Fibroblast of villous mesenchyme (primary cell): Measurements from ENCODE around the gene SPAAR. TPM values are rescaled to one million over a fixed set of nuclear protein-coding genes. Genes with fewer than 3 reads are reported as not detected.
A peak's percentile ranks its signal among the peaks of the same experiment; 100 is the strongest.
"Not testable (repeated sequence)": the region's sequence is repeated elsewhere in the genome, so short reads cannot be mapped to it uniquely, and the experiment has no call there.

ENCODE experiments used
- DNase-seq: peaks from one replicate; pipeline ENCODE4 v3.0.0-alpha.2; 2010; ENCODE audit warnings: low read depth
- H3K4me3 ChIP-seq: 2 replicates; pipeline ENCODE4 v1.5.1; 2011; ENCODE audit warnings: low read depth, mild to moderate bottlenecking, low read length
- total RNA-seq: library from RNA; depleted of rRNA; stranded (reverse); fragments of >200 nt; gene quantifications from 2 replicates; pipeline ENCODE4 v1.2.3, GENCODE V29; 2012
- TF ChIP-seq, protein P1 (sequence below): IDR thresholded peaks from 2 replicates; pipeline ENCODE4 v1.5.1; 2012; ENCODE audit warnings: low read depth, mild to moderate bottlenecking, low read length; ENCODE audit not compliant: insufficient read depth

SPAAR gene
- total RNA-seq, 1 donor: not detected

DNA sequence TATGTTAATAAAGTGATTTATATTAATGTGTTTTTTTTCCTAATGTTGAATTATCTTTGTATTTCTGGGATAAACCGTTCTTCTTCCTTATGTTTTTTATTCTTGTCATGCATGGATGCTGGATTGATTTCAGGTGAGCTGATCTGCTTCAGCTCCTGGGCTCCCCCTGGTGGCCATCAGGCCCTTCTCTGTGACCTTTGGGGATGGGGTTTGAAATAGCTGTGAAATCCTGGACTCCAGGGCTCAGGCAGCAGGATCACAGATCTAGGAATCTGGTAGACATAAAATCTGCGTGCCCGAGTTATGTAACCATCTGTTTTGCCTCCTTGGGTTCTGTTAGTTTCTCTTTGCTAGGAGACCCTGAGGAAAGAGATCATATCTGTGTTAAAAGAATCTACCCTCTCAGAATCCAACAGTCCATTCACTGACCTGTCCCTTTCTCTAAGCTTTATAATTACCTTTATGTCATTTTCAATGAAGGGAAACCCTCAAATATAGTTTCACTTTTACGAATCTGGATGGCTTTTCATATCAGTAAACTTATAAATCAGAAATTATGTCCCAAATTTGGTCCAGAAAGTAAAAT, 26.9 kb upstream of the SPAAR start:
- TF ChIP-seq, protein P1, sequence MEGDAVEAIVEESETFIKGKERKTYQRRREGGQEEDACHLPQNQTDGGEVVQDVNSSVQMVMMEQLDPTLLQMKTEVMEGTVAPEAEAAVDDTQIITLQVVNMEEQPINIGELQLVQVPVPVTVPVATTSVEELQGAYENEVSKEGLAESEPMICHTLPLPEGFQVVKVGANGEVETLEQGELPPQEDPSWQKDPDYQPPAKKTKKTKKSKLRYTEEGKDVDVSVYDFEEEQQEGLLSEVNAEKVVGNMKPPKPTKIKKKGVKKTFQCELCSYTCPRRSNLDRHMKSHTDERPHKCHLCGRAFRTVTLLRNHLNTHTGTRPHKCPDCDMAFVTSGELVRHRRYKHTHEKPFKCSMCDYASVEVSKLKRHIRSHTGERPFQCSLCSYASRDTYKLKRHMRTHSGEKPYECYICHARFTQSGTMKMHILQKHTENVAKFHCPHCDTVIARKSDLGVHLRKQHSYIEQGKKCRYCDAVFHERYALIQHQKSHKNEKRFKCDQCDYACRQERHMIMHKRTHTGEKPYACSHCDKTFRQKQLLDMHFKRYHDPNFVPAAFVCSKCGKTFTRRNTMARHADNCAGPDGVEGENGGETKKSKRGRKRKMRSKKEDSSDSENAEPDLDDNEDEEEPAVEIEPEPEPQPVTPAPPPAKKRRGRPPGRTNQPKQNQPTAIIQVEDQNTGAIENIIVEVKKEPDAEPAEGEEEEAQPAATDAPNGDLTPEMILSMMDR: peak; percentile 99
- H3K4me3 ChIP-seq: no peak overlapping the region
- peak; percentile 78 for DNase-seq

DNA sequence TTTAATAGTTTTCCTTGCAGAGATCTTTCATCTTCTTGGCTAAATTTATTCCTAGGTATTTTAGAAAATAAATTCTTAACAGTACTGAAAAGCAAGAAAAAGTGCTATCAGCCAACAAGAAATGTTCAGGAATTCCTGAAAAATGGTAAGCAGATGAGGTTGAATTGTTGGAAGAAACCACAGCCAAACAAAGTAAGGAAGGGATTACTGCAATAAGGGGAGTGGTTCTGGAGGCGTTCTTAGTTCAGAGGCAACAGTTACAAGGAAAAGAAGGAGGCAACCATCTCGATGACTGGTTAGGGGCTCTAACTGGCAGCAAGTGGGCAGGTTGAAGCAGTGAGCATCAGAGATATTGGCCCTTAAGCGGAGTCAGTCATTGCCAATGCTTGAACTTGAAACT, 26.3 kb upstream of the SPAAR start:
- no peak overlapping the region for H3K4me3 ChIP-seq
- no peak for DNase-seq
- TF ChIP-seq, protein P1: no peak

DNA sequence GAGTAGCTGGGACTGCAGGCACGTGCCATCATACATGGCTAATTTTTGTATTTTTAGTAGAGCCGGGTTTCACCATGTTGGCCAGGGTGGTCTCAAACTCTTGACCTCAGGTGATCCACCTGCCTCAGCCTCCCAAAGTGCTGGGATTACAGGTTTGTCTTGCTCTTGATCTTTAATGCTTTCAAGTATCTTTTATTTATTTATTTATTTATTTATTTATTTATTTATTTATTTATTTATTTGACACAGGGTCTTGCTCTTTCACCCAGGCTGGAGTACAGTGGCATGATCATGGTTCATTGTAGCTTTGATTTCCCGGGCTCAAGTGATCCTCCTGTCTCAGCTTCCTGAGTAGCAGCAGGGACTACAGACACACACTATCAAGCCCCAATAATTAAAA, 24.4 kb upstream of the SPAAR start:
- not testable (repeated sequence) for DNase-seq, H3K4me3 ChIP-seq

DNA sequence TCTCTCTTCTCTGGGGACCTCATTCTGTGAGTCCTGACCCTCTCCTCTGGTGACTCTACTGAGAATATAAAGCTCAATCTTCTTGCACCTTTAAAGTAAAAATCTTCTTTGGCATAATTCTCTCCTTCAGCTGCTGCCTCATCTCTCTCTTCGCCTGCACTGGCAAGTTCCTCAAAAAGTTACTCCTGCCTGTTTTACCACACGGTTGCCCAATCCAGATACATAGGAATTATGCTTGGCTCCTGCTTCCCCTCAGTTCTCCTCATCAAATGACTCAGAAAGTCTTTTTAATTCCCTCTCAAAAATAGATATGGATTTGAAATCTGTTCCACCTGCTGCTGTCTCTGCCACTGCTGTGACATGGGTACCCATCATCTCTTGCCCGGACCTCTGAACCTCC, 17.6 kb upstream of the SPAAR start:
- TF ChIP-seq, protein P1: no peak
- DNase-seq: no peak
- no peak overlapping the region for H3K4me3 ChIP-seq

DNA sequence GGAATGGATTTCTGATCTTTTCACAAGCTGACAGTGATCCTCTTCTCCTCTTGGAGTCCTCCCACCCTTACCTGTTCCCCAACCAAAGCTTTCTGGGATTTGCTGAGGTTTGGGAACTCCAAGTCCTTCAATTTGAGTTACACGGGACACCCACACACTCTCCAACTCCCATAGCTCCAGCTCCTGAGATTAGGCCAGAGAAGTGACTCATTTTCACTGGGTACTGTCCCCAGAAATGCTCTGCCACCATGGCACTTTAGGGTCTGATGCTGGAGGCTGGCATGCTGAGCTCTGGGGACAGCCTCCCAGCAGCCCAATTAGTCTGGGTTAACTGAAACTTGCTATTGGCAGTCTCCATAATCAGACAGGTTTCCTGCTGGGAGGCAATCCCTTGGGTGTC, 17.2 kb upstream of the SPAAR start:
- TF ChIP-seq, protein P1: no peak
- no peak overlapping the region for H3K4me3 ChIP-seq
- DNase-seq: no peak

DNA sequence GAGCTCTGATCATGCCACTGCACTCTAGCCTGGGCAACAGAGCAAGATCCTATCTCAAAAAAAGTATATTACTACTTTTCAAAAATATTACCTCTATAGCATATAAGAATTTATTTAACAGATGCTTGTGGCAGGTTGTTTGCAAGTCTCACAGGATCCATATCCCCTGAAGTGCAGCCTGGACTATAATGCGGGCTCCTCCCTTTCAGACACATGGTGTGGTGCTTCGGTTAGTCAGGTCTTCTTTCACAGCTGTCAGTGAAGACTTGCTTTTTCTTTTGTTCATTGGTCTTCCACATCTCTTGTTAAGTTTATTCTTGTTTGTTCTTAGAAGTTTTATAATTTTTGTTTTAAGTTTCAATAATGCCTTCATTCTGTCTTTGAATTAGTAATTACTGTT, 12.7 kb upstream of the SPAAR start:
- no peak overlapping the region for H3K4me3 ChIP-seq
- TF ChIP-seq, protein P1: no peak
- no peak for DNase-seq

DNA sequence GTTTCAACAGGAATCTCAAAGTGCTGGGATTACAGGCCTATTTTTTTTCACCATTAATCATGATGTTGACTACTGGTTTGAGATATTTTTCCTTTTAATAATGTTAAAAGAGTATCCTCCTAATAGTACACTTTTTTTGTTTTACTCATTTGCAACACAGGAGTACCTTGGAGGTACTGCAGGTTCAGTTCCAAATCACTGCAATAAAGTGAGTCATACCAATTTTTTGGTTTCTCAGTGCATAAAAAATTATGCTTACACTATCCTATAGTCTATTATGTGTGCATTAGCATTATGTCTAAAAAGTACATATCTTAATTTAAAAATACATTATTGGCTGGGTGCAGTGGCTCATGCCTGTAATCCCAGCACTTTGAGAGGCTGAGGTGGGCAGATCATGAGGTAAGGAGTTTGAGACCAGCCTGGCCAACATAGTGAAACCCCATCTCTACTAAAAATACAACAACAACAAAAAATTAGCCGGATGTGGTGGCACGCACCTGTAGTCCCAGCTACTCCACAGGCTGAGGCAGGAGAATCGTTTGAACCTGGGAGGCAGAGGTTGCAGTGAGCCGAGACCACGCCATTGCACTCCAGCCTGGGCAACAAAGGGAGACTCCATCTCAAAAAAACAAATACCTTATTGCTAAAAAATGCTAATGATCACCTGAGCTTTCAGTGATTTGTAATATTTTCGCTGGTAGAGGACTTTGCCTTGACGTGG, 11.8 kb upstream of the SPAAR start:
- not testable (repeated sequence) for DNase-seq, H3K4me3 ChIP-seq

DNA sequence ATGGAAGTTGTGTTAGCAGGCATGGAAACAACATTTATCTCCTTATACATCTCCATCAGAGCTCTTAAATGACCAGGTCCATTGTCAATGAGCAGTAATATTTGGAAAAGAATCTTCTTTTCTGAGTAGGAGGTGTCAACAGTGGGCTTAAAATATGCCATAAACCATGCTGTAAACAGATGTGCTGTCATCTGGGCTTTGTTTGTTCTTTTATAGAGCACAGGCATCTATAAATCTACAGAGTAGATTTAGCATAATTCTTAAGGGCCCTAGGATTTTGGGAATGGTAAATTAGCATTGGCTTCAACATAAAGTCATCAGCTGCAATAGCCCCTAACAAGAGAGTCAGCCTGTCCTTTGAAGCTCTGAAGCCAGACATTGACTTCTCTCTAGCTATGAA, 11.0 kb upstream of the SPAAR start:
- no peak overlapping the region for H3K4me3 ChIP-seq
- TF ChIP-seq, protein P1: no peak
- DNase-seq: no peak
